GM23338 (cell line): Measurements from ENCODE around the gene RECQL. TPM values are rescaled to one million over a fixed set of nuclear protein-coding genes. Genes with fewer than 3 reads are reported as not detected.

Source experiments
- ATAC-seq: fragments of 200-7000 bp; cut with Tn5 transposase; 3 replicates; pipeline ENCODE4 v1.9.1; 2020
- DNase-seq: peaks from one replicate; pipeline ENCODE4 v3.0.0-alpha.2; 2015; ENCODE audit warnings: low spot score
- H2AFZ ChIP-seq: fragments of 200-600 bp; sonication (generic); 2 replicates; pipeline ENCODE4 v1.8.0; 2016; ENCODE audit warnings: antibody characterized with exemption, mild to moderate bottlenecking, moderate library complexity
- H3F3A ChIP-seq: fragments of 200-600 bp; sonication (generic); replicated peaks from 2 replicates; pipeline ENCODE4 v1.8.0; 2017; ENCODE audit warnings: antibody characterized with exemption, mixed run types, low read depth
- H3K27ac ChIP-seq: fragments of 200-600 bp; sonication (generic); 2 replicates; pipeline ENCODE4 v1.6.1; 2016; ENCODE audit warnings: low read depth
- H3K27me3 ChIP-seq: fragments of 200-600 bp; sonication (generic); 2 replicates; pipeline ENCODE4 v1.8.0; 2016; ENCODE audit warnings: mild to moderate bottlenecking, mixed run types, moderate library complexity; ENCODE audit not compliant: insufficient read depth
- H3K36me3 ChIP-seq: fragments of 200-600 bp; sonication (generic); 2 replicates; pipeline ENCODE4 v1.8.0; 2016; ENCODE audit warnings: mild to moderate bottlenecking; ENCODE audit not compliant: insufficient read depth
- H3K4me1 ChIP-seq: fragments of 200-600 bp; sonication (generic); 2 replicates; pipeline ENCODE4 v1.8.0; 2016; ENCODE audit warnings: mild to moderate bottlenecking, moderate library complexity; ENCODE audit not compliant: insufficient read depth
- H3K4me2 ChIP-seq: fragments of 200-600 bp; sonication (generic); 2 replicates; pipeline ENCODE4 v1.7.1; 2017; ENCODE audit warnings: mixed run types
- H3K4me3 ChIP-seq: fragments of 200-600 bp; sonication (generic); 2 replicates; pipeline ENCODE4 v1.6.1; 2016; ENCODE audit warnings: mixed run types
- H3K79me2 ChIP-seq: fragments of 200-600 bp; sonication (generic); replicated peaks from 2 replicates; pipeline ENCODE4 v1.8.0; 2017; ENCODE audit warnings: mild to moderate bottlenecking; ENCODE audit not compliant: insufficient read depth
- H3K9me2 ChIP-seq: fragments of 200-600 bp; sonication (generic); 2 replicates; pipeline ENCODE4 v1.8.0; 2017; ENCODE audit not compliant: insufficient read depth
- H4K20me1 ChIP-seq: fragments of 200-600 bp; sonication (generic); replicated peaks from 2 replicates; pipeline ENCODE4 v1.8.0; 2017; ENCODE audit warnings: mild to moderate bottlenecking; ENCODE audit not compliant: insufficient read depth
- H3K27ac Mint-ChIP-seq: 2 replicates; pipeline ENCODE4 v1.8.0; 2020; ENCODE audit warnings: inconsistent platforms, mild to moderate bottlenecking, moderate library complexity, mixed read lengths
- H3K27me3 Mint-ChIP-seq: 3 replicates; pipeline ENCODE4 v1.8.0; 2022; ENCODE audit warnings: low read depth, mild to moderate bottlenecking, moderate library complexity, mixed read lengths, inconsistent platforms; ENCODE audit not compliant: insufficient read depth, poor library complexity
- H3K36me3 Mint-ChIP-seq: 3 replicates; pipeline ENCODE4 v1.8.0; 2021; ENCODE audit warnings: low read depth, mild to moderate bottlenecking, inconsistent platforms, moderate library complexity, mixed read lengths
- H3K4me1 Mint-ChIP-seq: 3 replicates; pipeline ENCODE4 v1.8.0; 2020; ENCODE audit warnings: mild to moderate bottlenecking, inconsistent platforms, mixed read lengths
- H3K4me3 Mint-ChIP-seq: 3 replicates; pipeline ENCODE4 v1.8.0; 2021; ENCODE audit warnings: moderate library complexity, mild to moderate bottlenecking, inconsistent platforms, mixed read lengths
- H3K9me3 Mint-ChIP-seq: 3 replicates; pipeline ENCODE4 v1.8.0; 2020; ENCODE audit warnings: moderate library complexity, mild to moderate bottlenecking, inconsistent platforms, mixed read lengths
- EZH2phosphoT487 ChIP-seq: fragments of 200-600 bp; sonication (generic); IDR thresholded peaks from one replicate; pipeline ENCODE4 v1.8.1; 2018; ENCODE audit warnings: antibody characterized with exemption; ENCODE audit not compliant: unreplicated experiment
- JUNB ChIP-seq: IDR thresholded peaks from one replicate; pipeline ENCODE4 v1.6.1; 2016; ENCODE audit warnings: antibody characterized with exemption; ENCODE audit not compliant: unreplicated experiment
- NANOG ChIP-seq: IDR thresholded peaks from 2 replicates; pipeline ENCODE4 v1.6.1; 2016; ENCODE audit warnings: antibody characterized with exemption, borderline replicate concordance
- POLR2AphosphoS5 ChIP-seq: IDR thresholded peaks from 2 replicates; pipeline ENCODE4 v1.6.1; 2016; ENCODE audit warnings: antibody characterized with exemption, low read depth
- ZNF114 ChIP-seq: fragments of 250-450 bp; sonication (Bioruptor Pico); IDR thresholded peaks from 2 replicates; pipeline ENCODE4 v1.5.0; 2020; ENCODE audit warnings: mild to moderate bottlenecking, moderate library complexity
- ZNF462 ChIP-seq: fragments of 250-450 bp; sonication (Bioruptor Pico); IDR thresholded peaks from 2 replicates; pipeline ENCODE4 v1.5.0; 2020; ENCODE audit warnings: mild to moderate bottlenecking, moderate library complexity
- polyA plus RNA-seq: library from polyadenylated mRNA; unstranded; fragments of >200 nt; fragmentation: Nextera tagmentation; extraction: Ambion mirVana; gene quantifications from 2 replicates; pipeline ENCODE4 v1.2.1, GENCODE V29; 2016
- total RNA-seq: library from RNA; depleted of rRNA; stranded (reverse); fragments of >200 nt; shearing (Covaris generic); gene quantifications from 2 replicates; pipeline ENCODE4 v1.2.3, GENCODE V29; 2014
- TF ChIP-seq, protein P1 (sequence below): IDR thresholded peaks from one replicate; pipeline ENCODE4 v1.6.1; 2018; ENCODE audit warnings: antibody characterized with exemption; ENCODE audit not compliant: unreplicated experiment

The RECQL gene
- total and polyA plus RNA-seq, 2 experiments from 2014 or later, result 17.4 to 47.2 TPM

DNA sequence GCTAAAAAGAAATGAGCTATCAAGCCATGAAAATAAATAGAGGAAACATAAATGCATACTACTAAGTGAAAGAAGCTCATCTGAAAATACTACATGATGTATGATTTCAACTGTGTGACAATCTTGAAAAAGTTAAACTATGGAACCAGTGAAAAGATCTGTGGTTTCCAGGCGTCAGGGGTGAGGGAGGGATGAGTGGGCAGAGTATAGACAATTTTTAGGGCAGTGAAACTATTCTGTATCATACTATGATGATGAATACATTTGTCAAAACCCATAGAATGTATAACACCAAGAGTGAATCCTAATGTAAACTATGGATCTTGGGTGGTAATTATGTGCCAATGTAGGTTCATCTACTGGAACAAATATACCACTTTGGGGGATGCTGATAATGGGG is 46.0 kb upstream of the RECQL start (continued):
- TF ChIP-seq ZNF462 (CRISPR knock-in tag), result no peak
- TF ChIP-seq, protein P1, sequence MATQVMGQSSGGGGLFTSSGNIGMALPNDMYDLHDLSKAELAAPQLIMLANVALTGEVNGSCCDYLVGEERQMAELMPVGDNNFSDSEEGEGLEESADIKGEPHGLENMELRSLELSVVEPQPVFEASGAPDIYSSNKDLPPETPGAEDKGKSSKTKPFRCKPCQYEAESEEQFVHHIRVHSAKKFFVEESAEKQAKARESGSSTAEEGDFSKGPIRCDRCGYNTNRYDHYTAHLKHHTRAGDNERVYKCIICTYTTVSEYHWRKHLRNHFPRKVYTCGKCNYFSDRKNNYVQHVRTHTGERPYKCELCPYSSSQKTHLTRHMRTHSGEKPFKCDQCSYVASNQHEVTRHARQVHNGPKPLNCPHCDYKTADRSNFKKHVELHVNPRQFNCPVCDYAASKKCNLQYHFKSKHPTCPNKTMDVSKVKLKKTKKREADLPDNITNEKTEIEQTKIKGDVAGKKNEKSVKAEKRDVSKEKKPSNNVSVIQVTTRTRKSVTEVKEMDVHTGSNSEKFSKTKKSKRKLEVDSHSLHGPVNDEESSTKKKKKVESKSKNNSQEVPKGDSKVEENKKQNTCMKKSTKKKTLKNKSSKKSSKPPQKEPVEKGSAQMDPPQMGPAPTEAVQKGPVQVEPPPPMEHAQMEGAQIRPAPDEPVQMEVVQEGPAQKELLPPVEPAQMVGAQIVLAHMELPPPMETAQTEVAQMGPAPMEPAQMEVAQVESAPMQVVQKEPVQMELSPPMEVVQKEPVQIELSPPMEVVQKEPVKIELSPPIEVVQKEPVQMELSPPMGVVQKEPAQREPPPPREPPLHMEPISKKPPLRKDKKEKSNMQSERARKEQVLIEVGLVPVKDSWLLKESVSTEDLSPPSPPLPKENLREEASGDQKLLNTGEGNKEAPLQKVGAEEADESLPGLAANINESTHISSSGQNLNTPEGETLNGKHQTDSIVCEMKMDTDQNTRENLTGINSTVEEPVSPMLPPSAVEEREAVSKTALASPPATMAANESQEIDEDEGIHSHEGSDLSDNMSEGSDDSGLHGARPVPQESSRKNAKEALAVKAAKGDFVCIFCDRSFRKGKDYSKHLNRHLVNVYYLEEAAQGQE, result no peak
- no peak for TF ChIP-seq EZH2phosphoT487
- TF ChIP-seq ZNF114 (CRISPR knock-in tag), result no peak
- TF ChIP-seq NANOG, result no peak
- TF ChIP-seq POLR2AphosphoS5, result no peak

- Mint-ChIP-seq H3K36me3 (no peaks in the 10 kb centered on the region), H3K4me1 (no peaks in the 10 kb centered on the region), H3K27ac (no peak overlapping the region), H3K9me3 (no peaks in the 10 kb centered on the region), H3K4me3 (no peak overlapping the region), H3K27me3 (peaks cover 2% of the 10 kb centered on the region)
- Histone ChIP-seq H3K27me3 (no peaks in the 10 kb centered on the region), H3K36me3 (no peaks in the 10 kb centered on the region), H3F3A (no peaks in the 10 kb centered on the region), H3K27ac (no peak overlapping the region), H3K79me2 (no peaks in the 10 kb centered on the region), H3K4me1 (no peaks in the 10 kb centered on the region), H2AFZ (no peak overlapping the region), H4K20me1 (no peaks in the 10 kb centered on the region), H3K9me2 (no peaks in the 10 kb centered on the region), H3K4me2 (no peak overlapping the region), H3K4me3 (no peak overlapping the region)
- no peak for ATAC-seq
- TF ChIP-seq EZH2phosphoT487, result no peak
- TF ChIP-seq JUNB, result no peak
- TF ChIP-seq, protein P1, result no peak
- no peak for TF ChIP-seq ZNF114 (CRISPR knock-in tag)
- no peak for DNase-seq
Observed at GRCh38 chr12:21546716-21547115, 45.3 kb upstream of the RECQL start.
